Measurements from ENCODE around the gene FGF14.

FGF14 gene

DNA sequence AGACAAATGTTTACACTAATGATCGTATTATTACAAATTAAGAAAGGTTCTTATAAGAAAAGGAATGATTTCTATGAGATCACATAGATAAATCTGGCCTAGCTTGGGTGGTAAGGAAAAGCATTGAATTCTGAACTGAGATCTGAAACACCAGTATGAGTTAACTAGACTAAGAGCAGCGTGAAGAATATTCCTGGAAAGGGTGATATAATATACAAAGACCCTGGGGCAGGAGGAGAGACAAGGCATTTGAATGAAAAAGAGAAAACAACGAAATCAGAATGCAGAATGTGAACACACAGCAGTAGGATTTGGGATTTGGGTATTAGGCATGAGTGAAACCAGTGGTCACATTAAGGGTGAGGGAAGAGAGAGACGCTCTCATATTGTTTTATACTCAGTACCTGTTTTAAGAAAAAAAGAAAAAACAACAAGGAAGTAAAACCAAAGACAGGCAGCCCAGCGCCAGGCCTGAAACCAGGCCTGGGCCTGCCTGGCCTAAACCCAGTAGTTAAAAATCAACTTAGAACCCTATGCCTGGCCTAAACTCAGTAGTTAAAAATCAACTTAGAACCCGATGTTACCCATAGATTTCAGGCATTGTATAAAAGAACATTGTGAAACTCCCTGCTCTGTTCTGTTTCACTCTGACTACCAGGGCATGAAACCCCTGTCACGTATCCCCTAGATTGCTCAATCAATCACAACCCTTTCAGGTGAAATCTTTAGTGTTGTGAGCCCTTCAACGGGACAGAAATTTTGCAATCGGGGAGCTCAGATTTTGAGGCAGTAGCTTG, 662.3 kb downstream of the FGF14 start:
- no peak for DNase-seq (ENCODE audit: low read depth in 1 of 2, low spot score in 1 of 2)

DNA sequence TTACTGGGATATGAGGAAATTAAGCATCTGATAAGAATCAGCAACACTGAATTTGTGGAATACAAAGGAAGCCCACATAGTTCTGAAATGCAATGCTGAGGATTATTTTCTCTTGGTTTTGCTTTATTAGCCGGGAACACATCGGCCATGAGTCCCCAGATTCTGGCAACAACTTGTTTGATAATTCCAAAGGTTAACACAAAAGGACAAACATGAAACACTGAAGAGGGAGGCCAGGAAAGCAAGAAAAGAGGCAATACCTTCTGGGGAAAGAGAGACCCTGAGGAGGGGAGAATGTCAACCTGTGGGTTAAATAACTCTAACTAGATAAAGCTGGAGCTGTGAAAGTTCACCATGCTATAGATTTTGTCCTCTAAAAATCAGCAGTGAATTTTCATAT, 663.5 kb downstream of the FGF14 start:
- DNase-seq (ENCODE audit: low read depth in 1 of 2, low spot score in 1 of 2), result no peak

DNA sequence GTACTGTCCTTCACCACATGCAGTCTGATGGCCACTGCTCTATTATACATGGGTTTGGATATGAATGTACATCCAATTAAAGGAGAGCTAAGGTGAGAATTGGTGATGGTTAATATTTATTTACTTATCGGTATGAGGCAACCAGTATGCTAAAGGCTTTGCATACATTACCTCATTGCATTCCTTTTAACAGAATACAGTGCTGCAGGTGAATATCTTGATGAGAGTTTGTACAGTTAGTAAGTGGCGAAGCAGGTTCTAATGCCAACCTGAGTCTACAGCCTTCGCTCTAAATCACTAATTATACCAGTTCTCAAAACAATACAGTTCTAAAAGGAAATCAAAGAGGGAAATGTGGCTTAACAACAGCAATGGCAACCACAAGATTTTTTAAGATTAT, 665.3 kb downstream of the FGF14 start:
- no peak for DNase-seq (ENCODE audit: low read depth in 1 of 2, low spot score in 1 of 2)

DNA sequence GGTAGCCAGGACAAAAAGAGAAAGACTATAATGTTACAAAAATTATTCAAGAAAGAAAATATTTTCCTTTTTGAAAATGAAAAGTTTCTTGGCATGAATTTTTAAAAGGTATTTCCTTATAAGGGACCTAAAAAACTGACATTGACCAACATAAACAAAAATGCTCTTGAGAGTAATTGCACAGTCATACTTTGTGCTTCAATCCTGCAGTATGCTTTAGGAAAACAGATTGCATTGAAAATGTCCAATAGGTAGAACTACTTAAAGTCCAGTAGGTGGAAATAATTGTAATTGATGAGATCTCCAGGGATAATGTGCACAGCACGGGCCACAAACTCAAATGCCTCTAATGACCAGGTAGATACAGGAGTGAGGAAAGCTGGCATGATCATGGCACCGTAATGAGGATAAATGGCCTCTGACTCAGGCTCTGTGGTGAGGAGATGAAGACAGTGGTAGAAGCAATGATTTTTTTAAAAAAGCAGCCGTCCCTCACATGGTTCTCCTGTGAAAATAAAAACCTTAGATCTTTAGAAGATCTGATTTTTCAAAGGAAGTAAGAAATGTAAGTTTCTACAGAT, 671.3 kb downstream of the FGF14 start:
- DNase-seq (ENCODE audit: low read depth in 1 of 2, low spot score in 1 of 2), result no peak

DNA sequence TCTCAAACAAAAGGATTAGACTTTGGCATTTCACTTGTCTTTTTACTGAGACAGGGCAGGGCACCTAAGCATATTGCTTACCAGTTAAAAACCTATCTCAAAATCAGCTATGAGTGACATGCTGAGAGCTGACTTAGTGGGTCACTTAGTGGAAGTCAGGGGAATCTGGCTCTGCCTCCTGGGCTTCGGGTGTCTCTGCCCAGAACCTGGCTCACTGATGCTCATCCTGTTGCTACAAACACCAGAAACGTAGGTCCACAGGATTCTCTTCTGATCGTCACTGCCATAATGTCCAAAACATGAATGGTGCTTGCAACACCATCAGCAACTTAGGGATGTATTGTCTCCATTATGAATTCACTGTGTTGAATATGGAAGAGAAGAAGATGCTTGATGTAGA, 673.2 kb downstream of the FGF14 start:
- no peak for DNase-seq (ENCODE audit: low read depth in 1 of 2, low spot score in 1 of 2)

DNA sequence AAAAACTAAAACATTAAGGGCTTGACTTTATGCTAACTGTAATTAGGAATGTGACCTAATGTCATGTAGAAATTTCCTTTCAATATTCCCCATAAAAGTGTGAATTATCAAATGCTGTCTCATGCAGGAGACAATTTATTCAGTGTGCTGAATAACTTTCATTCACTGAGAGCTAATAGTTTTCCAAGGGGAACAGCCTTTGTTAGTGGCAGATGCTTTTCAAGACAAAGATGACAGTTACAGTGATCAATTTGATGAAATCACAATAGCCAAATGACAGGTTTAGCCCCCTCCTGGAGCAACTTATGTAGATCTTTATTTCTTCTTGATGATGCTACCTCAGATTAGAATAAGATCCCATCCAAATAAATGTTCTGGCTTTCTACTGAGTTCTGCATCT, 673.8 kb downstream of the FGF14 start:
- DNase-seq (ENCODE audit: low read depth in 1 of 2, low spot score in 1 of 2), result no peak

DNA sequence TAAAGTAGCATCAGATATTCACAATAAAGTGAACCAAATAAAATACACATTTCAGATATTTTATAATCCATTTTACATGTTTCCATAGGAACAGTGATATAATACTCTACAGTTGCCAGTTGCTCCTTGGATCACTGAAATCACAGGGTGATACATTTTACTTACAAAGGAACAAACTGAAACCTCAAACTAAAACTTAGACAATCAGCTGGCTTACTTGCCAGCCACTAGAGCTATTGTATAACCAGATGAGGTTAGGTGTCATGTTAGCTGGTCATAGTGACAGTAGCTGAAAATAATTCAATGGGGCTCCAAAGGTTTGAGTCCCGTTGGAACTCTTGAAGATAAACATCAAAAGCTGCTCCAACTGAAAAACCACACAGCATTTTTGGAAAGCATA, 674.7 kb downstream of the FGF14 start:
- DNase-seq (ENCODE audit: low read depth in 1 of 2, low spot score in 1 of 2), result no peak

DNA sequence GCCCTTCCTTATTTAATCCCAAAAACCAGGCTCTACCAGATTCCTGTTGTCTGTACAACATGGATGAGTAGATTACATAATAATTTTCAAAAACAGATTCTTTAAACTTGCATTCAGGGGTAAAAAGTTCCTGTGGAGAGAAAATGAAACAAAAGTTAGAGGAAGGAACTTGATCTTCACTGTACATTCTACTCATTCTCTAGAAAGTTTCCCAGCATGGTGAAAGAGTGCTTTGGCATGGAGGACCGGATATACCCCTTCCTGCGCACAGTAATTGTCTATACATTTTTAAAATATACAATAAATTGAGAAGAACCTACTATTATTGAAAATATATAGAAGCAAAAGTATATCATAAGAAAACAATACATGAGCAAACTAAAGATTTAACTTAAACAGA, 675.2 kb downstream of the FGF14 start:
- no peak for DNase-seq (ENCODE audit: low read depth in 1 of 2, low spot score in 1 of 2)

DNA sequence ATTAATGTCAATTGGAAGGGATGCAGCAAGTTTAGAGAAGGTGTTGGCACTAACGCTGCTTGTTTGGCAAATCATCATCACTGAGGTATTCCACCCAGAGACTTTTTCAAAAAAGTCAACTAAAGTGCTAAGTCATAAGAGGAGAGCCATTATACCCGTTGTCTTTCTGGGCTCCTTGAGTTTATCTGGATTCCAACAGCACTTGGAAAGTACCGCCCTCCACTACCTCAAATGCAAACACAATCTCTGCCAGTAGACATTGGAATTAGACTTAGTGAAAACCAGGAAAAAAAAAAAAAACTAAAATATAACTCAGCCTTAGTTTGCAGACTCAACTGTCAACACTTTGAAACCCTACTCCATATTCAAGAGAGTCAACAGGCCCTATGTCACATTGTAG, 683.4 kb downstream of the FGF14 start:
- DNase-seq (ENCODE audit: low read depth in 1 of 2, low spot score in 1 of 2), result no peak

DNA sequence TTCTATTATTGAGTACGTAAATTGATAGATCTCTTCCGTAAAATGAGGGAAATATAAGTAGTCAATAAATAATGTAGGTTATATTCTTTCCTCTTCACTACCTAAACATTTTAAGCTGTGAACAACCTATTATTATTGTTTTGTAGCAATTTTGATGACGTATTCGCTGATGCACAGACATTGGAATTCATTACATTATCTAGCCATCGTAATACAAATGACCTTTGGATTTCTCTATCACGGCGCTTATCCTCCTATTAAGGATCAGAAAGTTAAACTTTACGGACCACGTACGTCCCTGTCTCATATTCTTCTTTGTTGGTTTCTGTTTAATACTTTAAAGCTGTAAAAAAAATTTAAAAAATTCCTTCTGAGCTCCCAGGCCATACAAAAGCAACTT, 684.5 kb downstream of the FGF14 start:
- no peak for DNase-seq (ENCODE audit: low read depth in 1 of 2, low spot score in 1 of 2)

DNA sequence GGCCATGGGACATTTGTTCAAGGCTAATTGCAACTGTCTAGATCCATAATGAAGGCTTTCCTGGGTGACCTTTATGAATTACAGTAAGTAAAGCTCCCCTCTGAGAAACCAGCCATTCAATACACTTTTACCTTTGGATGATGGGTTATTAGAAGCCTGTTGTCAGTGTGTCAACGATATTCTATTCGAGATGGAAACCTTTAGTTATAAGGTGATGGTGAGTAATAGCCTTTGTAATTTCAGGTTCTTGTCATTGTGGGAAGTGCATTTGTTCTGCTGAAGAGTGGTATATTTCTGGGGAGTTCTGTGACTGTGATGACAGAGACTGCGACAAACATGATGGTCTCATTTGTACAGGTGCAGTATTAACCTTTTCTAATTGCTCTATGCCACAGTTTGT, 687.7 kb downstream of the FGF14 start:
- DNase-seq (ENCODE audit: low read depth in 1 of 2, low spot score in 1 of 2), result no peak

DNA sequence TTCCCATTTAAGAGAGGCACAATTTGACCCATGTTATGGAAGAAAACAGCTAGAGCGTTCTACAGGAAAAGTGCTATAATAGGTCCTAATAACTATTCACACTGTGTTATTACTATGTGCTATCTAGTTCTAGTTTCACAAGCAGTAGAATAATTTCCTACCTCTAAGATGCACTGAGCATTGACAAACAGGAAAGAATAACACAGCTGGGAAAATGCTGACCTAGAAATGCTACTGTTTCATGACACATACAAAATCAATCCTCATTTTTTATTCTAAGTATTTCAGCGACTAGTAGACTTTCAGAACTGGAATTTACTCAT, 689.9 kb downstream of the FGF14 start:
- no peak for DNase-seq (ENCODE audit: low read depth in 1 of 2, low spot score in 1 of 2)

DNA sequence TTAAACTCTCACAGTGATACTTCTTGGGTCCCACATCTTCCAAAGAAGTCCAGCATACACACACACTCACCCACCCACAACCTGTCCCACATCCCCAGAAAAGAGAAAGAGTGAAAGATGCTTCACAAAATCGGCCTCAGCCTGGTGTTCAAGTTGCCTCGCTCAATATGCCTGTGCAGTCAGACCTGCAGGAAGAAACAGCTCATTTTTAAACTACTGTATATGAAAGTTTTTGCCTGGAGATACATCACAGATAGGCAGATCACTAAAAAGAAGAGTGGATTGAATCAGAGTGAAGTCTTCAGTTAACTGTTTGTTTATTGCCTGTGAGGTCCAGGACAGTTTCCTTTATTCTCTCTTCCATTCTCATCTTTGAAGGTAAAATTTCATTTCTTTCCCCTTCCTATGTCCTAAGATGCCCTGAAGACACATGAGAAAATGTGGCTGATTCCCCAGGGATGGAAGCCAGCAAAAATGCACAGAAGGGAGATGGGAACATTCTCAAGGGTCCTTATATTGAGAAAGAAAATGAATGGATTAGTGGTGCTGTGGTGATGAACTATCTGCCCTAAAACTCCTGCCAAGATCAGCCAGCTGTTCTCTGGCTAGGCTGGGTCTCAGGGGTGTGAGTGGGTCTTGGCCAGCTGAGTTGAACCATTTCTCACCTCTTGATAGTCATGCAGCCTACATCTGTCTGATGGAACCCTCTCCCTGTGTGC, 690.4 kb downstream of the FGF14 start:
- no peak for DNase-seq (ENCODE audit: low read depth in 1 of 2, low spot score in 1 of 2)

DNA sequence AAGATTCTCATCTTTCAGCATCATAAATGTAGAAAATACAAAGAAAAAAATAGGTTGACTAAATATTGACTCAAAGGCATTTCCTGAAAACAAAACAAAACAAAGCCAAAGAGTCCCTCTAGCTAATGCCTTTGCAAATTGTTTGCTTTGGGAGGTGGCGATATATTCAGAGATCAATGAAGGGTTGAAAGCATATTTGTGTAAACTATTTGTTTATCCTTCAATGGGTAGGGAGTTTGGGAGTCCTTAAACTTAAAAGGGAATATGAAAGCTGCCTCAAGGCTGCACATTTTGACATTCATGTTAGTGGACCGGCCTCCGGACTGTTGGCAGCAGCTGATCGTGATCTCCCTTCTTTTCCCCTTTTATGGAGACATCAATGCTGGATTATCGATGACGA, 691.9 kb downstream of the FGF14 start:
- DNase-seq (ENCODE audit: low read depth in 1 of 2, low spot score in 1 of 2), result no peak

DNA sequence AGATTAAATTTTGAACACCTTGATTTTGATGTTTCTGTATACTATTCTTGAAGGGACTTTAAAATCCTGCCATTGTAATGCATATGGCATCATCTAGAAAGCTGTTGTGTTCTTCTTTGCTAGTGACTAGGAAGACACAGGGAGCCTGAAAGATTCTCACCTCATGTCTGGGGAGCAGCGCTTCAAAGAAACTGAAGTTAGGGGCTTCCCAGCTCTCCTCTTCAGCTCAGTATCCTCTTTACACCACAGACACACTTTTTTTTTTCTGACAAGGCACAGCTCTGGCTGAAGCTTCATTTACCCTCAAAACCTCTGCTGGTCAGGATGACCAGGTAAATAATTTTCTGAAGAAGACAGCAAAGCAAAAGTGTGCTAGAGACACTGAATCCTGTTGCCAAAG, 693.7 kb downstream of the FGF14 start:
- DNase-seq (ENCODE audit: low read depth in 1 of 2, low spot score in 1 of 2), result no peak

DNA sequence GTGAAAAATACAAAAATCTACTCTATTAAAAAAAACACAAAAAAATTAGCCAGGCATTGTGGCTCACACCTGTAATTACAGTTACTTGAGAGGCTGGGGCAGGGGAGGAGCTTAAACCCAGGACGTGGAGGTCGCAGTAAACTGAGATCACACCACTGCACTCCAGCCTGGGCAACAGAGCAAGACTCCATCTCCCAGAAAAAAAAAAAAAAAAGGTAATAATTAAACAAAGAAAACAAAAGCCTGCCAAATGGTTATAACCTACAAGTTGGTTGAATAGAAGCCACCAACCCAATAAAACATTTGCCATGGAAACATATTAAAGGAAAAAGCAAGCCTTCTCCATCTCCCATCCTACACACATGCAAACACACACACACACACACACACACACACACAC, 694.2 kb downstream of the FGF14 start:
- DNase-seq (ENCODE audit: low read depth in 1 of 2, low spot score in 1 of 2), result no peak

DNA sequence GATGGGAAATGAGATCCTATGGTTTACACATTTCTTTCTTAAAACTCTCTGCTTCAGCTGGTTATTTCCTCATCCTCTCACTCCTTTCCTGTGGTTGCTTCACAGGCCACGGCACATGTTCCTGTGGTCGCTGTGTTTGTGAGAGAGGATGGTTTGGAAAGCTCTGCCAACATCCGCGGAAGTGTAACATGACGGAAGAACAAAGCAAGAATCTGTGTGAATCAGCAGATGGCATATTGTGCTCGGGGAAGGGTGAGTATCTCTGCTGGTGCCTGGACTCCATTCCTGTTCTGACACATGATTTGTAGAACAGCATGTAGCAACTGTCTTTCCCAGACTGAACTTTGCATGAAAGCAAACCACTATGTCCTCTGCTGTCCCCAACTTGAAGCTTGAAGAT, 695.2 kb downstream of the FGF14 start:
- no peak for DNase-seq (ENCODE audit: low read depth in 1 of 2, low spot score in 1 of 2)

DNA sequence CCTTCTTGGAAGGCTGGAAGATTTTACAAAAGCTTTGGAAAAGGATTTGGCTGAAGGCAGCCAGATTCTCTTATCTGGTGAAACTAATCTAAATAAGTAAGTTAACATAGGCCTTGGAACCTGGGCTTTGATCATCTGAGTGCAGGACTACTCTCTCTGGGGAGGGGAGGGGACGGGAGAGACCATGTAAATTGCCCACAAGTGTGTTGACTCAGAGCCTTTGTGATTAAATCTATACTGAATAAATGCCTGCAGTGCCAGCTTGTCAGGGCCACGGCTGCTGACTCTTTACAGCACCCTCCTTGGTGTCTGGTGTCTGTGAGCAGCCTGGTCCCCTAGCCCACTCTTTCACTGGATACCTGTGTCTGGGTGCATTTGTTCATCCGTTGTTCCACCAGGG, 698.0 kb downstream of the FGF14 start:
- no peak for DNase-seq (ENCODE audit: low read depth in 1 of 2, low spot score in 1 of 2)

DNA sequence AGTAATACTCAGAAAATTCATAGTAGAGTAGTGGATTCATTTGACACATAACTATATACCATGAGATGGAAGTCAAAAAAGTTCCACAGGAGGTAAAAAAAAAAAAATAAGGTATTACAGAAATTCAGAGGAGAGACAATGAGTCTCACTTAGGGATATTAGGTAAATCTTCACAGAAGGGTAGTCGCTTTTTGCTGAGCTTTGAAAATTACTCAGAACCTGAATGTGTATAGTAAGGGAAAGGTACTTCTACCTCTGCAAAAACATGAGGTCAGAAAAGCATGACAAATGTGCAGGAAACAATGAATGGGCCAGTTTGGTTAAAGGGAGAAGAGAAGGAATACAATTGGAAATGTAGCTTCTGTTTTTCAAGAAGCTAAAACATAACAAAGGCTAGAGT, 698.8 kb downstream of the FGF14 start:
- no peak for DNase-seq (ENCODE audit: low read depth in 1 of 2, low spot score in 1 of 2)

DNA sequence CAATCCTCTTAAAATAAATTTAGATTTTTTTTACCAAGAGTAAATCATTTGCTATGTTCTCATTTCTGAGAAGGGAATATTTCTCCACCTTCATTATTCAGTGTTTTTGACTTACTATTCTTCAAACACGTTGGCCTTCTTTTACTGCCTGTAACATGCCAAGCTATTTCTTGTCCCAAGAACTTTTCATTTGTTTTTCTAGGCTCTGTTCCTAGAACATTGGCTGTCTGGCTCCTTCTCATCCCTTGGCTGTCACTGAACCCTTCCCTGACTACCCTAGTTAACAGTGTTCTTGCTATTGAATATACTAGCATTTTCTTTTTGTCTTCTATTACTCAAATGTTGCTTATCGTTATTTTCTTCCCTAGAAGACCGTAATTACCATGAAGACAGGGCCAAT, 701.2 kb downstream of the FGF14 start:
- no peak for DNase-seq (ENCODE audit: low read depth in 1 of 2, low spot score in 1 of 2)

DNA sequence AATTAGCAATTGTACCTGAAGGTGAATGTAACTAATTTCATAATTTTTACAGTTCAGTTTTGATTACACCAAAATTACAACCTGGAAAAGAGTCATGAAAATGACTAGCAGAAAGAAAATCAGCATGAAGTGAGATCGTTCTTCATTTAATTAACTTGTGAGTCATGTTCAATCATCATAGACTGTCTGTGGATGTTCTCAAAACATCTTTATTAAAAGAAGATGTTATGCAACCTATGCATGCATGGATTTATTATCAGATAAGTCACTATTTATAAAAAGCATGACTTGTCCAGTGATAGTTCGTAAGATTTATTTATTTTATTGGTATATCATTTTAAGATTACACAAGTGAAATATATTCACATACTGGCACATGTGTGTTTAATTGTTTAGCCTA, 703.4 kb downstream of the FGF14 start:
- DNase-seq (ENCODE audit: low read depth in 1 of 2, low spot score in 1 of 2), result no peak

DNA sequence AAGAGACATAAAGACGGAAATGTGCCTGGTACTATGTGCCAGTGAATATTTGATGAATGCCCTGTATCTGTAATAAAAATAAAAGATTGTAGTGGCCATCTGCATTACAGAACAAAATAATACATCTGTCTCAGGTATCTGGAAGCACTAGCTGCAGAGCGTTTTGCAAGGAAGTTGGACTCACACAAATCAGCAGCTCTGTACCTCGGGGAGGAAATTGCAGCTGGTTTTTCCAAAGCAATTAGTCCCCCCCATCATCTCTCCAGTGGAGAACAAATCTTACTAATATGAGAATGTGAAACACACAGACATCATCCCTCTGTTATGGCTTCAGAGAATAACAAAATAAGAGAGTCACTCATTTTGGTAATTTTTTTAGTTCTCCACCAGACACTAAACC, 704.1 kb downstream of the FGF14 start:
- DNase-seq (ENCODE audit: low read depth in 1 of 2, low spot score in 1 of 2), result no peak

Data from stimulated activated CD4-positive, alpha-beta T cell treated with anti-CD3 and anti-CD28 coated beads, Interleukin-15, amount 100 ng/mL, for 1 hour (primary cell).